Forelimb muscle (tissue), 1 donor: ENCODE results near the gene ATRNL1. TPM values are rescaled to one million over a fixed set of nuclear protein-coding genes. Genes with fewer than 3 reads are reported as not detected.

Source experiments
- DNase-seq: peaks from one replicate; pipeline ENCODE4 v3.0.0-alpha.2; 2013; ENCODE audit warnings: low read depth
- polyA plus RNA-seq: library from polyadenylated mRNA; unstranded; fragments of 120-200 nt; gene quantifications from one replicate; pipeline ENCODE4 v1.2.1, GENCODE V29; 2013; ENCODE audit not compliant: insufficient read length

ATRNL1 gene
- polyA plus RNA-seq, 1 donor, result 0.71 TPM

- DNase-seq, result no peak
These were observed 499.9 kb downstream of the ATRNL1 start for GRCh38 chr10:115593060-115593459.

GRCh38 chr10:115604627-115605026 lies 511.5 kb downstream of the ATRNL1 start:
- DNase-seq, result no peak

GRCh38 chr10:115606086-115606485 lies 512.9 kb downstream of the ATRNL1 start:
- DNase-seq, result no peak

- no peak for DNase-seq
These were observed 513.6 kb downstream of the ATRNL1 start for GRCh38 chr10:115606741-115607140.

GRCh38 chr10:115624448-115624847 lies 531.3 kb downstream of the ATRNL1 start:
- DNase-seq, result no peak

- no peak for DNase-seq
These were observed 535.5 kb downstream of the ATRNL1 start for GRCh38 chr10:115628616-115629015.

- no peak for DNase-seq
These were observed 545.1 kb downstream of the ATRNL1 start for GRCh38 chr10:115638246-115638645.

GRCh38 chr10:115649217-115649616 lies 556.1 kb downstream of the ATRNL1 start:
- no peak for DNase-seq

GRCh38 chr10:115653473-115653872 lies 560.3 kb downstream of the ATRNL1 start:
- DNase-seq, result no peak

- no peak for DNase-seq
These were observed 561.8 kb downstream of the ATRNL1 start for GRCh38 chr10:115654961-115655360.

- no peak for DNase-seq
These were observed 564.1 kb downstream of the ATRNL1 start for GRCh38 chr10:115657161-115657860.

GRCh38 chr10:115659616-115660015 lies 566.5 kb downstream of the ATRNL1 start:
- no peak for DNase-seq

- no peak for DNase-seq
These were observed 567.2 kb downstream of the ATRNL1 start for GRCh38 chr10:115660391-115660790.

- no peak for DNase-seq
These were observed 569.3 kb downstream of the ATRNL1 start for GRCh38 chr10:115662422-115662821.

- DNase-seq, result no peak
These were observed 572.4 kb downstream of the ATRNL1 start for GRCh38 chr10:115665549-115665948.

GRCh38 chr10:115674496-115674895 lies 581.3 kb downstream of the ATRNL1 start:
- DNase-seq, result no peak

- DNase-seq, result no peak
These were observed 603.6 kb downstream of the ATRNL1 start for GRCh38 chr10:115696747-115697146.

- DNase-seq, result no peak
These were observed 612.9 kb downstream of the ATRNL1 start for GRCh38 chr10:115706026-115706425.

- peak; percentile 14 for DNase-seq
These were observed 613.4 kb downstream of the ATRNL1 start for GRCh38 chr10:115706488-115707076.

GRCh38 chr10:115710136-115710535 lies 617.0 kb downstream of the ATRNL1 start:
- no peak for DNase-seq

GRCh38 chr10:115711306-115711705 lies 618.1 kb downstream of the ATRNL1 start:
- no peak for DNase-seq

- DNase-seq, result no peak
These were observed 627.0 kb downstream of the ATRNL1 start for GRCh38 chr10:115720121-115720520.

GRCh38 chr10:115727129-115727528 lies 634.0 kb downstream of the ATRNL1 start:
- DNase-seq, result no peak

- DNase-seq, result no peak
These were observed 650.9 kb downstream of the ATRNL1 start for GRCh38 chr10:115744089-115744488.
